ENCODE measurements around the gene GCHFR.

DNA sequence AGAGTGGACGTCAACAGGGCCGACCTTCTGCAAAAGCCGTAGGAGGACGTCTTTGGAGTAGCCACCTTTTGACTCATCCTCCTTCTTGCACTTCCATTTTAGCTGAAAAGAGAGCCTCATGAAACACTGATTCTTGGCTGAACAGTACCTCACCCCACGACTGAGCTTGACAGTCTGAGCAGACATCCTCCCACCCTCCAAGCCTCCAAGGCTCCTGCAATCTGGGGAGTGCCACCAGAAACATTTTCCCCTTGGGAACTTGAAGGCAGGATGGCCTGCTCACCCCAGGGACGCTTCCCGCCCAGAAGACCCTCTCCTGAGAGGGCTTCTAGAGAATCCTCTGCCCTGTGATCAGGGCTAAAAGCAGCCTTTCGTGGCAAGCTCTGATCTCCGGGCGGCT, 11.1 kb downstream of the GCHFR start:
- TF ChIP-seq, protein P1, sequence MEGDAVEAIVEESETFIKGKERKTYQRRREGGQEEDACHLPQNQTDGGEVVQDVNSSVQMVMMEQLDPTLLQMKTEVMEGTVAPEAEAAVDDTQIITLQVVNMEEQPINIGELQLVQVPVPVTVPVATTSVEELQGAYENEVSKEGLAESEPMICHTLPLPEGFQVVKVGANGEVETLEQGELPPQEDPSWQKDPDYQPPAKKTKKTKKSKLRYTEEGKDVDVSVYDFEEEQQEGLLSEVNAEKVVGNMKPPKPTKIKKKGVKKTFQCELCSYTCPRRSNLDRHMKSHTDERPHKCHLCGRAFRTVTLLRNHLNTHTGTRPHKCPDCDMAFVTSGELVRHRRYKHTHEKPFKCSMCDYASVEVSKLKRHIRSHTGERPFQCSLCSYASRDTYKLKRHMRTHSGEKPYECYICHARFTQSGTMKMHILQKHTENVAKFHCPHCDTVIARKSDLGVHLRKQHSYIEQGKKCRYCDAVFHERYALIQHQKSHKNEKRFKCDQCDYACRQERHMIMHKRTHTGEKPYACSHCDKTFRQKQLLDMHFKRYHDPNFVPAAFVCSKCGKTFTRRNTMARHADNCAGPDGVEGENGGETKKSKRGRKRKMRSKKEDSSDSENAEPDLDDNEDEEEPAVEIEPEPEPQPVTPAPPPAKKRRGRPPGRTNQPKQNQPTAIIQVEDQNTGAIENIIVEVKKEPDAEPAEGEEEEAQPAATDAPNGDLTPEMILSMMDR (IDR thresholded peaks at IDR 0.05), result no peak
- TF ChIP-seq POLR2A (IDR thresholded peaks at IDR 0.05; ENCODE audit: low read depth) (no peak), POLR2AphosphoS5 (IDR thresholded peaks at IDR 0.05) (no peak), EP300 (IDR thresholded peaks at IDR 0.05) (no peak)

All from esophagus muscularis mucosa (tissue), 4 donors.